ENCODE results near the gene PSMD11. TPM values are rescaled to one million over a fixed set of nuclear protein-coding genes. Genes with fewer than 3 reads are reported as not detected.
A peak's percentile ranks its signal among the peaks of the same experiment; 100 is the strongest.

Gene PSMD11
- total and polyA plus RNA-seq, 4 donors = 47.8 to 87.9 (median 67.6) TPM

- TF ChIP-seq CTCF (IDR thresholded peaks at IDR 0.05; ENCODE audit: control extremely low read depth, extremely low read depth) = no peak
- DNase-seq (no peak), ATAC-seq (ENCODE audit: insufficient read depth, low FRiP score) (no peak)
- peak overlapping the region; percentile 58 for H3K4me3 ChIP-seq
- H3K36me3 ChIP-seq (ENCODE audit: control insufficient read depth in 4 of 4, insufficient read depth in 4 of 4, low read length in 4 of 4) = peaks cover 3 to 9% (median 9%) of the 10 kb centered on the region in 4 donors
- H3K27ac ChIP-seq (ENCODE audit: low read depth in 1 of 2, low read length in 1 of 2) = no peak overlapping the region
- peak overlapping the region in 1 of 2 donors; percentile 65 for H3K9ac ChIP-seq (ENCODE audit: insufficient read depth in 1 of 2, low read length in 2 of 2)
- H3K4me1 ChIP-seq (ENCODE audit: control insufficient read depth in 5 of 5, insufficient read depth in 5 of 5, low read length in 5 of 5) = peaks cover 2 to 16% (median 8%) of the 10 kb centered on the region in 5 donors
- 6 to 8% methylated on average over 26 to 29 of the region's 29 CpGs for WGBS, 2 donors
- no peaks in the 10 kb centered on the region for H3K9me3 ChIP-seq (ENCODE audit: control insufficient read depth in 4 of 4, insufficient read depth in 3 of 4, low read length in 3 of 4)
- H3K27me3 ChIP-seq (ENCODE audit: control insufficient read depth in 3 of 3, insufficient read depth in 3 of 3, low read length in 2 of 3) = peaks cover 0 to 2% (median 0%) of the 10 kb centered on the region in 3 donors
Observed at GRCh38 chr17:32443827-32444300, 446 bp upstream of the PSMD11 start.

- DNase-seq = peak; percentile 19 to 48 (median 32)
- Histone ChIP-seq H3K27me3 (ENCODE audit: control insufficient read depth in 3 of 3, insufficient read depth in 3 of 3, low read length in 2 of 3) (peaks cover 0 to 2% (median 0%) of the 10 kb centered on the region in 3 donors), H3K9ac (ENCODE audit: insufficient read depth in 1 of 2, low read length in 2 of 2) (peak overlapping the region; percentile 77 to 85), H3K36me3 (ENCODE audit: control insufficient read depth in 4 of 4, insufficient read depth in 4 of 4, low read length in 4 of 4) (peaks cover 6 to 18% (median 10%) of the 10 kb centered on the region in 4 donors), H3K27ac (ENCODE audit: low read depth in 1 of 2, low read length in 1 of 2) (peak overlapping the region; percentile 87 to 89), H3K4me1 (ENCODE audit: control insufficient read depth in 5 of 5, insufficient read depth in 5 of 5, low read length in 5 of 5) (peaks cover 2 to 16% (median 8%) of the 10 kb centered on the region in 5 donors), H3K4me3 (peak overlapping the region; percentile 91), H3K9me3 (ENCODE audit: control insufficient read depth in 4 of 4, insufficient read depth in 3 of 4, low read length in 3 of 4) (no peaks in the 10 kb centered on the region)
- ATAC-seq (ENCODE audit: insufficient read depth, low FRiP score) = peak; percentile 61
- no peak for TF ChIP-seq CTCF (IDR thresholded peaks at IDR 0.05; ENCODE audit: control extremely low read depth, extremely low read depth)
- 0% methylated on average over 14 of the region's 14 CpGs for WGBS, 2 donors
Observed at GRCh38 chr17:32445074-32445415, 735 bp downstream of the PSMD11 start.

GRCh38 chr17:32445497-32445896 is 1.2 kb downstream of the PSMD11 start:
- no peak for DNase-seq
- H3K27me3 ChIP-seq (ENCODE audit: control insufficient read depth in 3 of 3, insufficient read depth in 3 of 3, low read length in 2 of 3) = peaks cover 0 to 2% (median 0%) of the 10 kb centered on the region in 3 donors
- no peak for TF ChIP-seq CTCF (IDR thresholded peaks at IDR 0.05; ENCODE audit: control extremely low read depth, extremely low read depth)
- H3K27ac ChIP-seq (ENCODE audit: low read depth in 1 of 2, low read length in 1 of 2) = peak overlapping the region in 1 of 2 donors; percentile 89
- H3K4me1 ChIP-seq (ENCODE audit: control insufficient read depth in 5 of 5, insufficient read depth in 5 of 5, low read length in 5 of 5) = peaks cover 2 to 16% (median 8%) of the 10 kb centered on the region in 5 donors
- H3K9ac ChIP-seq (ENCODE audit: insufficient read depth in 1 of 2, low read length in 2 of 2) = peak overlapping the region; percentile 77 to 85
- ATAC-seq (ENCODE audit: insufficient read depth, low FRiP score) = no peak
- WGBS, 2 donors = 21 to 28% methylated on average over 6 of the region's 6 CpGs
- H3K36me3 ChIP-seq (ENCODE audit: control insufficient read depth in 4 of 4, insufficient read depth in 4 of 4, low read length in 4 of 4) = peaks cover 7 to 18% (median 10%) of the 10 kb centered on the region in 4 donors
- no peaks in the 10 kb centered on the region for H3K9me3 ChIP-seq (ENCODE audit: control insufficient read depth in 4 of 4, insufficient read depth in 3 of 4, low read length in 3 of 4)
- peak overlapping the region; percentile 91 for H3K4me3 ChIP-seq

- WGBS, 2 donors = 44 to 53% methylated on average over 2 of the region's 2 CpGs
- DNase-seq = no peak
- H3K27ac ChIP-seq (ENCODE audit: low read depth in 1 of 2, low read length in 1 of 2) = no peak overlapping the region
- peaks cover 9 to 22% (median 10%) of the 10 kb centered on the region in 4 donors for H3K36me3 ChIP-seq (ENCODE audit: control insufficient read depth in 4 of 4, insufficient read depth in 4 of 4, low read length in 4 of 4)
- H3K9me3 ChIP-seq (ENCODE audit: control insufficient read depth in 4 of 4, insufficient read depth in 3 of 4, low read length in 3 of 4) = no peaks in the 10 kb centered on the region
- H3K27me3 ChIP-seq (ENCODE audit: control insufficient read depth in 3 of 3, insufficient read depth in 3 of 3, low read length in 2 of 3) = peaks cover 0 to 2% (median 0%) of the 10 kb centered on the region in 3 donors
- H3K4me3 ChIP-seq = no peak overlapping the region
- no peak overlapping the region for H3K9ac ChIP-seq (ENCODE audit: insufficient read depth in 1 of 2, low read length in 2 of 2)
- ATAC-seq (ENCODE audit: insufficient read depth, low FRiP score) = no peak
- H3K4me1 ChIP-seq (ENCODE audit: control insufficient read depth in 5 of 5, insufficient read depth in 5 of 5, low read length in 5 of 5) = peaks cover 2 to 16% (median 8%) of the 10 kb centered on the region in 5 donors
- no peak for TF ChIP-seq CTCF (IDR thresholded peaks at IDR 0.05; ENCODE audit: control extremely low read depth, extremely low read depth)
Observed at GRCh38 chr17:32445971-32446370, 1.7 kb downstream of the PSMD11 start.

Measured in lung (tissue), 12 donors.